HuH-7.5 (cell line): ENCODE results near the gene UBB.
"Not testable (repeated sequence)": the region's sequence is repeated elsewhere in the genome, so short reads cannot be mapped to it uniquely, and the experiment has no call there.

Experiments
- DNase-seq: peaks from one replicate; pipeline ENCODE4 v3.0.0; 2011; ENCODE audit warnings: low spot score

The UBB gene

GRCh38 chr17:16377941-16378341 is 3.0 kb upstream of the UBB start:
- DNase-seq, result no peak

DNA sequence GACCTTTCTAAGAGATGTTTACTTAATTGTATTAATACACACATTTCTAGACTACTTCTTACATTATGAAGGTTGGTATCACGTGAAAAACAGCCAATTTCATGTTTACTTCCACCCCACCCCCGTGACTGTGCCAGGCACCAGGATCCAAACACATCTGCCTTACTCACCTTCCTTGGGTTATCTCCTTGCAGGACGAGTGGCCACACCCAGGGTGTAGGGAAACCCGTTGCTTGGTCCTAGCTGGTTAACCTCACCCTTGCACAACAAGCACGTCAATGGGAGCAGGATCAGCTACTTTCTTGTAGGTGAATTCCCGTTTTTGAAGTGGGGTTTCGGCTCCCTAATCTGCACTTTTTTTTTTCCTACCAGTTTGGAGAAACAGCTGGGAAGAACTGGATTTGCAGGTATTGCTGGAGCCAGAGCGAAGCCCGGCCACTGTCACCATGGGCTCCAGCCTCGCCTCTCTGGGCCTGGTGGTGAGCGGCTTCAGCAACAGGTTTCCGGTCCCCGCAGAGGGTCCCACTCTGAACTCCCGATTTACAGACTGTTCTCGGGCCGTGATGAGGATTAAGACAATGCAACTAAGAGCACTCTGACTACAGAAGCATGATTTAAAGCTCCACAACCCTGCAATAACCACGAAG is 2.1 kb upstream of the UBB start:
- no peak for DNase-seq

DNA sequence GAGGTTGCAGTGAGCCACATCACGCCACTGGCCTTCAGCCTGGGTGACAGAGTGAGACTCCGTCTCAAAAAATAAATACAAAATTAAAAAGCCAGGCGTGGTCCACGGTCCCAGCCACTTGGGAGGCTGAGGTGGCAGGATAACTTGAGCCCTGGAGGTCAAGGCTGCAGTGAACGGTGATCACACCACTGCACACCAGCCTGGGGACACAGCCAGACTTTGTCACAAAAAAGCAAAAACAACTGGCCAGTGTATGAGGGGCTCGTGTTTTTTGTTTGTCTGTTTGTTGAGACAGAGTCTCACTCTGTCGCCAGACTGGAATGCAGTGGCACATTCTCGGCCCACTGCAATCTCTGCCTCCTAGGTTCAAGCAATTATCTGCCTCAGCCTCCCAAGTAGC is 1.2 kb upstream of the UBB start:
- DNase-seq, result no peak

DNA sequence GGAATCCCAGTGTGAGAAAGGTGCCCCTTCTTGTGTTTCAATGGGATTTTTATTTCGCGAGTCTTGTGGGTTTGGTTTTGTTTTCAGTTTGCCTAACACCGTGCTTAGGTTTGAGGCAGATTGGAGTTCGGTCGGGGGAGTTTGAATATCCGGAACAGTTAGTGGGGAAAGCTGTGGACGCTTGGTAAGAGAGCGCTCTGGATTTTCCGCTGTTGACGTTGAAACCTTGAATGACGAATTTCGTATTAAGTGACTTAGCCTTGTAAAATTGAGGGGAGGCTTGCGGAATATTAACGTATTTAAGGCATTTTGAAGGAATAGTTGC is 567 bp downstream of the UBB start:
- DNase-seq, result no peak

- no peak for DNase-seq
These were observed 2.3 kb downstream of the UBB start for GRCh38 chr17:16383216-16383615.

GRCh38 chr17:16383772-16384287 is 2.9 kb downstream of the UBB start:
- DNase-seq, result no peak

DNA sequence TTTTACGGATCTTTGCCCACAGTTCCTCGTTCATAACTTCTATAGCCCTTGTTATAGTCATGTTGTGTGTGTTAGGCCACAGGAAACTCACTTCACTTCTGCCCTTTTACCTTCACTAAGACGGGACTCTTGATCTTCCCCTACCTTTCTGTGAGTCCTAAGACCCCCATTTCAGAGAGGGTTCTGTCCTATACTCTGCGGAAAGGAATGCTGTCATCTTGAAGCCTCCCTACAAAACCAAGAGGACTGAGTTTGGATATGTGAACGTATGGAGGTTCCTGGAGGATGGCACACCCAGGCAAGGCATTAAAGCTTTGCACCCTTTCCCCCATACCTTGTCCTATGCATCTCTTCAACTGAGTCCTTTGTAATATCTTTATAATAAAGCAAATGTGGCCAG is 3.7 kb downstream of the UBB start:
- DNase-seq, result no peak

GRCh38 chr17:16386126-16386507 is 5.2 kb downstream of the UBB start:
- DNase-seq, result not testable (repeated sequence)

DNA sequence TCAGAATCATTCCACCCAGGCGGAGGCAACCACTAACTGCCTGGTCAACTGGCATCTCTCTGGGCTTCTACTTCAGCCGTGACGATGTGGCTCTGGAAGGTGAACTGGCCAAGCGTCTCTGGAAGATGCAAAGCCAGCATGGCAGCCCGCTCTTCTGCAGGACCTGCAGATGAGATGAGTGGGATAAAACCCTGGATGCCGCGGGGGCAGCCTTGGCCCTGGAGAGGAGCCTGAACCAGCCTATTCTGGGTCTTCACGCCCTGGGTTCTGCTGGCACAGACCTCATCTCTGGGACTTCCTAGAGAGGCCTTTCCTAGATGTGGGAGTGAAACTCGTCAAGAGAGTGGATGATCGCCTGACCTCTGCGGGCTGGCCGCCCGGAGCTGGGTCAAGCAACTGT is 10.6 kb downstream of the UBB start:
- no peak for DNase-seq

GRCh38 chr17:16392491-16392890 is 11.6 kb downstream of the UBB start:
- DNase-seq, result not testable (repeated sequence)

DNA sequence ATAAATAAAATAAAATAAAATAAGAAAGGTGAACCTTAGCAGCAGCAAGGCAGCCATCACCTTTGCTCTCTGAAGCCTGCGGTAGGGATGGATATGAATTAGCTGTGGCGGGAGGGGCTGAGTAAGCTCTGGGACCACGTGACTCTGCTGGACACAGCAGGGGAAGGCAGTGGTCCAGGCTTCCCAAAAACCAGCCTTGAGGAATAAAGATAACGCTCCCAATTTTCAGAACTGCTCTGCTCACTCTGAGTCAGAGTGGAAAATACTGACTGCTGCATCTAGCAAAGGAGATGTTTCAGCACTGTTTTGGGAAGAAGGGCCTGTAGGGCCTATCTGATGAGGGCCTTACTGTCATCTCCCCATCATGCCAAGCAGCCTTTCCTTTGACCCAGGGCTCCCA is 15.0 kb downstream of the UBB start:
- DNase-seq, result not testable (repeated sequence)

GRCh38 chr17:16396693-16397092 is 15.8 kb downstream of the UBB start:
- DNase-seq, result not testable (repeated sequence)

- no peak for DNase-seq
These were observed 17.7 kb downstream of the UBB start for GRCh38 chr17:16398270-16399267.

- DNase-seq, result not testable (repeated sequence)
These were observed 23.0 kb downstream of the UBB start for GRCh38 chr17:16403847-16404246.

DNA sequence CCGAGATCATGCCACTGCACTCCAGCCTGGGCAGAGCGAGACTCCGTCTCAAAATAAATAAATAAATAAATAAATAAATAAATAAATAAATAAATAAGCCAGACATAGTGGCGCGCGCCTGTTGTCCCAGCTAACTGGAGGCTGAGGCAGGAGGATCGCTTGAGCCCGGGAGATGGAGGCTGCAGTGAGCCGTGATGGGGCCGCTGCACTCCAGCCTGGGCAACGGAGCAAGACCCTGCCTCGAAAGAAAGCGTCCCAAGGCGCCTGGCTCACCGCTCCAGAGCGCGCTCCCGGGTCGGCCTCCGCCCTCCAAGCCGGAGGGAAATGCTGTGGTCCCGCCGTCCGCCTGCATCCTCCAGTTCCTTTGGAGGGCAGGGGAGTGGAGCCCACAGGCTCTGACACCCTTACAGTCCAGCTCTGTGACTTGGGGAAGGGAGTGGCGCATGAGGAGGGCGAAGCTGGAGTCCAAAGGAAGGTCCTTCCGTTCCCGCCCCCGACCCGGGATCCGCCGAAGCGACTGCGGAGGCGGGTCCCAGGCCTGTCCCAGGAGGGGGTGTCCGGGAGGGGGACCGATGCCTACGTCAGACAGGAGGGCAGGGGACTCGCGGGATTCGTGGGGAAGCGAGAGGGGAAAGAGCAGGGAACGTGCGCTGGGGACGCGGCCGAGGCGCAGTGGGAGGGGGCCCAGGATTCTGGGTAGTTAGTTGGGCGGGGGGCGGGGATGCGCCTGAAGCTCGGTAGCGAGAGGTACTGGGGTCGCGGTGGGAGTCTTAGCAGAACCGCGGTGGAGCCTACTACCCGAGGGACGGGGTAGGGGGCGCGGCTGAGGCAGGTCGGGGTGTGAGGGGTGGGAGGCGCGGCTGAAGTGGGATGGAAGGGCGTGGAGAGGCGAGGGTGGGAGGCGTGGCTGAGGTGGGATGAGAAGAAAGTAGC is 26.1 kb downstream of the UBB start:
- peak; percentile 27 for DNase-seq

GRCh38 chr17:16407911-16408588 is 27.2 kb downstream of the UBB start:
- no peak for DNase-seq

GRCh38 chr17:16415031-16415924 is 34.4 kb downstream of the UBB start, which contains the start of gene TRPV2:
Gene TRPV2, plus strand, starts transcription at chr17:16415571. Its CDS starts 2,098 bp downstream, at chr17:16417669.
- DNase-seq, result peak; percentile 51

DNA sequence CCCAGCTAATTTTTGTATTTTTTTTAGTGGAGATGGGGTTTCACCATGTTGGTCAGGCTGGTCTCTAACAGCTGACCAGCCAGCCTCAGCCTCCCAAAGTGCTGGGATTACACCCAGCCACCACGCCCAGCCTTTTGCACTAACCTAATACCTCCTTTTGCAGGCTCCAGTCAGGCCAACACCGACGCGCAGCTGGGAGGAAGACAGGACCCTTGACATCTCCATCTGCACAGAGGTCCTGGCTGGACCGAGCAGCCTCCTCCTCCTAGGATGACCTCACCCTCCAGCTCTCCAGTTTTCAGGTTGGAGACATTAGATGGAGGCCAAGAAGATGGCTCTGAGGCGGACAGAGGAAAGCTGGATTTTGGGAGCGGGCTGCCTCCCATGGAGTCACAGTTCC is 36.5 kb downstream of the UBB start:
- DNase-seq, result no peak

GRCh38 chr17:16417896-16418684 is 37.2 kb downstream of the UBB start:
- DNase-seq, result no peak

DNA sequence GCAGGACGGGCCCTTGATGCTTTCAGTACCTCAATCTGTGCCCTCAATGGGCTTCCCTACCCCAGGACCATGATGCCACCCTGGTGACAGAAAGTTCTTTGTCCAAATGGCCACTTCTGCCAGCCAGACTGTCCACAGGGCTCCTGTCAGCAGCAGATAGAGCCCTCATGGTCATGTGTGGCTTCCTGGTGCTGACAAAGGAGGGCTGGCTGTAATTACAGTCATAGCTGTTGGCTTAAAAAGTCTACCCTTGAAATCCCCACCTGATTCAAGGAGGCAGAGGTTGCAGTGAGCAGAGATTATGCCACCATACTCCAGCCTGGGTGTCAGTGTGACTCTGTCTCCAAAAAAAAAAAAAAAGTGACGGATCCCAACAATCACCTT is 37.8 kb downstream of the UBB start:
- no peak for DNase-seq
